ENCODE data around the gene CNTLN. TPM values are rescaled to one million over a fixed set of nuclear protein-coding genes. Genes with fewer than 3 reads are reported as not detected.

CNTLN gene
- 10 to 100 TPM; 12.6 to 26.2 (median 18.0) TPM for total RNA-seq

GRCh38 chr9:17134396-17135294 is at the start of gene CNTLN:
CNTLN (plus strand) TSS chr9:17135040; CDS start chr9:17135066, 26 bp downstream.
- TF ChIP-seq CTCF (IDR thresholded peaks at IDR 0.05; ENCODE audit: low read depth) = no peak

GRCh38 chr9:17088566-17088965 is 46.3 kb upstream of the CNTLN start:
- no peak for TF ChIP-seq CTCF (IDR thresholded peaks at IDR 0.05; ENCODE audit: low read depth)

- TF ChIP-seq CTCF (IDR thresholded peaks at IDR 0.05; ENCODE audit: low read depth) = no peak
Observed at GRCh38 chr9:17090041-17090440, 44.8 kb upstream of the CNTLN start.

- TF ChIP-seq CTCF (IDR thresholded peaks at IDR 0.05; ENCODE audit: low read depth) = no peak
Observed at GRCh38 chr9:17116400-17116837, 18.4 kb upstream of the CNTLN start.

GRCh38 chr9:17117372-17117771 is 17.5 kb upstream of the CNTLN start:
- TF ChIP-seq CTCF (IDR thresholded peaks at IDR 0.05; ENCODE audit: low read depth) = no peak

- no peak for TF ChIP-seq CTCF (IDR thresholded peaks at IDR 0.05; ENCODE audit: low read depth)
Observed at GRCh38 chr9:17120203-17120602, 14.6 kb upstream of the CNTLN start.

GRCh38 chr9:17121264-17121663 is 13.6 kb upstream of the CNTLN start:
- TF ChIP-seq CTCF (IDR thresholded peaks at IDR 0.05; ENCODE audit: low read depth) = no peak
